ENCODE data around the gene ZBTB16. TPM values are rescaled to one million over a fixed set of nuclear protein-coding genes. Genes with fewer than 3 reads are reported as not detected.

Gene ZBTB16
- total RNA-seq, 1 donor from 2014 or later = 39.4 TPM

DNA sequence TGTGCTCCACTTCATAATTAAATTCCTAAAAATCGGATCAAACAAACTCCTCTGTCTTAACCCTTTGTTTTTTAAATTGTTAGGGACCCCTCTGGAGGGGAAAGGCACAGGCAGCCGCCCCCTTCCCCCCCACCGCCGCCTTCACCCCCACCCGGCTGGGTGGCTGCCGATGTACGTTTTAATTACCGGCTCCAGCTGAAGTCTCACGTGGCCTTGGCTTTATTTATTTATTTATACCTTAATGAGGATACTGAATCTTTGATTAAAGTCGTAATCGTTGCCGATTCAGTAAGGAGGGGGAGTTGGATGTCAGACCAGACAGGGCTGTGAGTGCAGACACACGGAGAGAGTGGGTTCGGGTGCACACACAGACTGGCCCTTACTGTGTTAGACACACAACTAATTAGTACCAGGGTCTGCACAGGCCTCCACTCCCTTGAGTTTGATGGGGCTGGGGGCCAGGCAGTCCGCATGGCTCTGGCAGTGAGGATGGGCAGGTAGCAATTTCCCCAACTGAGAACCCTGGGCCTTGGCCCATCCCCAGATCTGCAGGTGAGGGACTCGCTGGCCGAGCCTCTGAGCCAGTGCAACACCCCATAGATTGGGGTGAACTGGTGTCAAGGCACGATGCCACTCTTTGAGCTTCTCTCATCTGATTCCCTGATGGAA is 185.3 kb downstream of the ZBTB16 start:
- H3K36me3 Mint-ChIP-seq (ENCODE audit: low read depth) = peaks cover 9% of the 10 kb centered on the region
- no peaks in the 10 kb centered on the region for H3K27me3 Mint-ChIP-seq (ENCODE audit: low read depth)
- H3K27ac Mint-ChIP-seq (ENCODE audit: unreplicated experiment) = no peak overlapping the region
- H3K9me3 Mint-ChIP-seq = no peaks in the 10 kb centered on the region
- TF ChIP-seq, protein P1, sequence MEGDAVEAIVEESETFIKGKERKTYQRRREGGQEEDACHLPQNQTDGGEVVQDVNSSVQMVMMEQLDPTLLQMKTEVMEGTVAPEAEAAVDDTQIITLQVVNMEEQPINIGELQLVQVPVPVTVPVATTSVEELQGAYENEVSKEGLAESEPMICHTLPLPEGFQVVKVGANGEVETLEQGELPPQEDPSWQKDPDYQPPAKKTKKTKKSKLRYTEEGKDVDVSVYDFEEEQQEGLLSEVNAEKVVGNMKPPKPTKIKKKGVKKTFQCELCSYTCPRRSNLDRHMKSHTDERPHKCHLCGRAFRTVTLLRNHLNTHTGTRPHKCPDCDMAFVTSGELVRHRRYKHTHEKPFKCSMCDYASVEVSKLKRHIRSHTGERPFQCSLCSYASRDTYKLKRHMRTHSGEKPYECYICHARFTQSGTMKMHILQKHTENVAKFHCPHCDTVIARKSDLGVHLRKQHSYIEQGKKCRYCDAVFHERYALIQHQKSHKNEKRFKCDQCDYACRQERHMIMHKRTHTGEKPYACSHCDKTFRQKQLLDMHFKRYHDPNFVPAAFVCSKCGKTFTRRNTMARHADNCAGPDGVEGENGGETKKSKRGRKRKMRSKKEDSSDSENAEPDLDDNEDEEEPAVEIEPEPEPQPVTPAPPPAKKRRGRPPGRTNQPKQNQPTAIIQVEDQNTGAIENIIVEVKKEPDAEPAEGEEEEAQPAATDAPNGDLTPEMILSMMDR (conservative IDR thresholded peaks at IDR 0.05) = no peak
- H3K4me3 Mint-ChIP-seq = no peak overlapping the region
- DNase-seq (ENCODE audit: low read depth, low spot score) = no peak
- peaks cover 43% of the 10 kb centered on the region for H3K4me1 Mint-ChIP-seq

DNA sequence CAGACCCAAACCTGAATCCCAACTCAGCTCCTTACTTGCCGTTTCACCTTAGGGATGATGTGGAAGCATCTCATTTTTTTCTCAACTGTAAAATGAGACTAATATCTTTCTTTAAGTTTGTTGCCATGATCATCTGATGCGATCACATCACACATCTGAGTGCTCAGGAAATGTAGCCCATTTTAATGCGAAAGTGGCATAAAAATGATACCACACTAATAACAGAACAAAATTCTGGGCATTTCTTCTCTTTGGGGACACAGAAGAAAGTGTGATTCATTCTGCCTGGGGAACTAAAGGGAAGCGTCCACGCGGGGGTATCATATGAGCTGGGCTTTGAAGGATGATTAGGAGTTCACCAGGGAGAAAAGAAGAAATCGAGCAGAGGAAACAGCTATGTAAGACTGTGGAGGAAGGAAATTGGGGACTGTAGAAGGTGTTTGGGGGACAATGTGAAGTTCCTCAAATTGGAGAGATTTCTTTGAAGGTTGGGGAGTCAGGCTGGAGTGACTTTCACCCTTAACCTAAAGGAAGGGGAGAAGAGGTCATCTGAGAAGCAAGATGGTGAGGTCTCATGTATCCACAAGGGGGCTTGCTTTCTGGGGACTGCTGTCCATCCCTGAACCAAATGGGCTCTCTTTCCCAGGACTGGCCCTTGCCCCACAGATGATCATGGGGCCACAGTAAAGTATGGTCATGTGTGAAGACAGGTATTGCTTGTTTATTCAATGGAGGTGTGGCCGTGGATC is 187.0 kb downstream of the ZBTB16 start:
- peaks cover 17% of the 10 kb centered on the region for H3K36me3 Mint-ChIP-seq (ENCODE audit: low read depth)
- no peak for DNase-seq (ENCODE audit: low read depth, low spot score)

DNA sequence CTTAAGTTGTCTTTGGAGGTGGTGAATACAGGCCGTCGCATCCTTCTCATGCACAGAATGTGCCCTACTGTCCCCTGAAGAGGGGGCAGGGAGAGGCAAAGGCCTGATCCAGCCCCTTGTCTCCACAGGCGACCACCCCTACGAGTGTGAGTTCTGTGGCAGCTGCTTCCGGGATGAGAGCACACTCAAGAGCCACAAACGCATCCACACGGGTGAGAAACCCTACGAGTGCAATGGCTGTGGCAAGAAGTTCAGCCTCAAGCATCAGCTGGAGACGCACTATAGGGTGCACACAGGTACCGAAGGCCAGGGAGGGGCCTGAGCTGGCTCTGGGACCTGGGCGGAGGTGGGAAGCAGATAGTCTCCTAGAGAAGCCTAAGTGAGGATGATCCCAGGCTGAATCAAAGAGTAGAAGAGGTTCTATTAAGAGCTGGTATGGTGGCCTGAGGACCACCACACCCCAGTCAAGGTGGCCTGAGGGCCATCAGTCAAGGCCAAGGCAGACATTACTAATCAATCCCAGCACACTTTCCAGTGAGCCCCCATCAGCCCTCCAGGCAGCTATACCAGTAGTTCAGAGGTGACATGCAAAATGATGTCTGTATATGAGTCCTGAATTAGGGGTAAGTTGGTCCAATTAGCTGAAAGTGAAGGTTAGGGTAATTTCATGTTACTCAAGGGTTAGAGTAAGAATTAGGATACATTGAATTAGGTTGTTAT is 187.7 kb downstream of the ZBTB16 start:
- no peak for DNase-seq (ENCODE audit: low read depth, low spot score)

More for the DNA sequence above, 187.0 kb downstream of the ZBTB16 start:
- Mint-ChIP-seq H3K9me3 (no peaks in the 10 kb centered on the region), H3K27me3 (ENCODE audit: low read depth) (no peaks in the 10 kb centered on the region), H3K4me1 (peaks cover 43% of the 10 kb centered on the region), H3K27ac (ENCODE audit: unreplicated experiment) (no peak overlapping the region), H3K4me3 (no peak overlapping the region)
- TF ChIP-seq, protein P1 (conservative IDR thresholded peaks at IDR 0.05) = no peak

DNA sequence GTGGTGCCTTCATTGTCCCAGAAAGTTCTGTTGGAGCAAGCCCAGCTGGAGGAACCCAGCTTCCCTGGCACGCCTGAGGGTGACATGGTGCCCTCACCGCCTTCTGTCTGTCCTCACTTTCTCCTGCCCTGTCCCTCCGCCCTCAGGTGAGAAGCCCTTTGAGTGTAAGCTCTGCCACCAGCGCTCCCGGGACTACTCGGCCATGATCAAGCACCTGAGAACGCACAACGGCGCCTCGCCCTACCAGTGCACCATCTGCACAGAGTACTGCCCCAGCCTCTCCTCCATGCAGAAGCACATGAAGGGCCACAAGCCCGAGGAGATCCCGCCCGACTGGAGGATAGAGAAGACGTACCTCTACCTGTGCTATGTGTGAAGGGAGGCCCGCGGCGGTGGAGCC is 190.7 kb downstream of the ZBTB16 start:
- no peak for DNase-seq (ENCODE audit: low read depth, low spot score)

More for the DNA sequence above, 187.7 kb downstream of the ZBTB16 start:
- no peaks in the 10 kb centered on the region for H3K9me3 Mint-ChIP-seq
- no peaks in the 10 kb centered on the region for H3K27me3 Mint-ChIP-seq (ENCODE audit: low read depth)
- TF ChIP-seq, protein P1 (conservative IDR thresholded peaks at IDR 0.05) = no peak
- H3K4me1 Mint-ChIP-seq = peaks cover 47% of the 10 kb centered on the region
- no peak overlapping the region for H3K27ac Mint-ChIP-seq (ENCODE audit: unreplicated experiment)
- H3K4me3 Mint-ChIP-seq = no peak overlapping the region
- H3K36me3 Mint-ChIP-seq (ENCODE audit: low read depth) = peaks cover 17% of the 10 kb centered on the region

More for the DNA sequence above, 190.7 kb downstream of the ZBTB16 start:
- H3K36me3 Mint-ChIP-seq (ENCODE audit: low read depth) = peaks cover 17% of the 10 kb centered on the region
- TF ChIP-seq, protein P1 (conservative IDR thresholded peaks at IDR 0.05) = no peak
- H3K27me3 Mint-ChIP-seq (ENCODE audit: low read depth) = no peaks in the 10 kb centered on the region
- H3K27ac Mint-ChIP-seq (ENCODE audit: unreplicated experiment) = no peak overlapping the region
- H3K4me1 Mint-ChIP-seq = peaks cover 60% of the 10 kb centered on the region
- no peaks in the 10 kb centered on the region for H3K9me3 Mint-ChIP-seq
- peak overlapping the region; percentile 19 for H3K4me3 Mint-ChIP-seq
